Activated T-cell treated with anti-CD3 and anti-CD28 coated beads for 48 hours (primary cell): ENCODE results near the gene MSRB3.
"Not testable (repeated sequence)": the region's sequence is repeated elsewhere in the genome, so short reads cannot be mapped to it uniquely, and the experiment has no call there.

Experiments
- DNase-seq: peaks from one replicate; pipeline ENCODE4 v3.0.0-alpha.2; 2020; ENCODE audit warnings: low read depth

MSRB3 gene

DNA sequence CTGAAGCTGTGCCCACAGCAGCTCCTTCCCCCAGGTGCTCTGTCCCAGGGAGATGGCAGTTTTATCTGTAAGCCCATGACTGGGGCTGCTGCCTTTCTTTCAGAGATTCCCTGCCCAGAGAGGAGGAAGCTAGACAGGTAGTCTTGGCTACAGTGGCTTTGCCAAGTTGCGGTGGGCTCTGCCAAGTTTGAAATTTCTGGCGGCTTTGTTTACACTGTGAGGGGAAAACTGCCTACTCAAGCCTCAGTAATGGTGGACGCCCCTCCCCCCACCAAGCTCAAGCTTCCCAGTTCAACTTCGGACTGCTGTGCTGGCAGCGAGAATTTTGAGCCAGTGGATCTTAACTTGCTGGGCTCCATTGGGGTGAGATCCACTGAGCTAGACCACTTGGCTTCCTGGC, 124.7 kb downstream of the MSRB3 start:
- no peak for DNase-seq

DNA sequence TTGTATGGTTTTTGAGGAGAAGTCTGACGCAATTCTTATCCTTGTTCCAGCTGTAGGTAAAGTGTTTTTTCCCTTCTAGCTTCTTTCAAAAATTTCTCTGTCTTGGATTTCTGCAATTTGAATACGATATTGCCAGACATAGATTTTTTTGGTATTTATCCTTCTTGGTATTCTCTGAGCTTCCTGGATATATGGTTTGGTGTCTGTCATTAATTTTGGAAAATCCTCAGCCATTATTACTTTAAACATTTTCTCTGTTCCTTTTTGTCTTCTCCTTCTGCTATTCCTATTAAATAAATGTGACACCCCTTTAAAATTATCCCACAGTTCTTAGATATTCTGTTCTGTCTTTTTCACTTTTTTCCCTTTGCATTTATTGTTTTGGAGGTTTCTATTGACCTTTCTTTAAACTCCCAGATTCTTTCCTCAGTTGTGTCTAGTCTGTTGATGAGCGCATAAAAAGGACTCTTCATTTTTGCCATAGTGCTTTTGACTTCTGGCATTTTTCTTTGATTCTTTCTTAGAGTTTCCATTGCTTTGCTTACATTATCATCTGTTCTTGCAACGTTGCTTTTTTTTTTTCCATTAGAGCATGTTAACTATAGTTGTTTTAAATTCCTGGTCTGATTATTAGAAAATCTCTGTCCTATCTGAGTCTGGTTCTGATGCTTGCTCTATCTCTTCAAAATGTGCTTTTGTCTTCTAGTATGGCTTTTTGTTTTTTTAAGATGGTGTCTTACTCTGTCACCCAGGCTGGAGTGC, 129.1 kb downstream of the MSRB3 start:
- no peak for DNase-seq

DNA sequence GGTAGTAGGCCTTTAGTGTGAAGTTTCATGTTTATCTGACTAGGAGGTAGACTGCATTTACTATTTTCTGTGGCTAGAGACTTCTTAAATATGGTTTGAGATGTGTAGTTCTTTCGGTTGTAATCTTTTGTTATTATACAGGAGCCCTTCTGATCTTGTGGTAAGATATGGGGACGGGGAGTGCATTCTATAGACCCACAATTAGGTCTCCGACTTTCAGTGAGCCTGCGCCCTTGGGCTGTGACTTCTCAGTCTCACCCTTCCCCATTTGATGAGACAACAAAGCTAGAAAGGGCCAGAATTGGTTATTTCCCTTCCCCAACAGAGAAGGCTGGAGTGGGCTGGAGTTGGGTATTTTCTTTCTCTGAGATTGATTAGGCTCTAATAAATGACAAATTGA, 130.0 kb downstream of the MSRB3 start:
- DNase-seq: no peak

DNA sequence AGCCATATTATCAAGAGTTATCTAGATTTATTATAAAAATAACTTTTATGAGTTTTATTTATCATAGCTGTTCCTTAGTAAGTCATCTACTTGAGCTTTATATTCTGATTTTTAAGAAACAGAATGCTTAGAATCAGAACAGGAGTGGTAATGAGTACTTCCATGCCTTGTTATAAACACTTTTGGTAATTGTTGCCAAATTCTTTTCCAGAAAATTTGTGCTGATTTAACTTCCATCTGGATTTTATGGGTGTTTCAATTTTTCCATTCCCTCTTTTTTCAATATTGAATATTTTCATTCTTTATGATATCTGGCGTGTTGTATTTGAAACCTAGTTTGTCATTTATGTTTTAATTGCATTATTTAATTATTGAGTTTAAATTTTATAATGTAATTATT, 131.2 kb downstream of the MSRB3 start:
- no peak for DNase-seq

DNA sequence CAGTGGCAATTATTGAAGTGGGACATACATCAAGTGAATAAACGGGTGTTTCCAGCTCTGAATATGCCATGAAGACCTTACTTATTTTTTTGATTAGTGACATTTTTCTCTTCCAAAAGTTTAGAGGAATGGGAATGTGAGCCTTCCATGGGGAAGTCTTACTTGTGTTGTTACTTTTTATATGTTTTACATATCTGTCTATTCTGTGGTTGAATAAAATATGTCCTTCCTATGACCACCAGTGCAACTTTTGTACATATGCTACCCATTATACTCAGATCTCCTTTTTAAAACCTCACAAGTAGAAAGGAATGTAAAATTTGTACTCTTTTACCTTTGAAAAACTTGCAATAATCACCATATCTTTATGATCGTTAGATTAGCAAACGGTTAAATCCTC, 132.7 kb downstream of the MSRB3 start:
- DNase-seq: no peak

DNA sequence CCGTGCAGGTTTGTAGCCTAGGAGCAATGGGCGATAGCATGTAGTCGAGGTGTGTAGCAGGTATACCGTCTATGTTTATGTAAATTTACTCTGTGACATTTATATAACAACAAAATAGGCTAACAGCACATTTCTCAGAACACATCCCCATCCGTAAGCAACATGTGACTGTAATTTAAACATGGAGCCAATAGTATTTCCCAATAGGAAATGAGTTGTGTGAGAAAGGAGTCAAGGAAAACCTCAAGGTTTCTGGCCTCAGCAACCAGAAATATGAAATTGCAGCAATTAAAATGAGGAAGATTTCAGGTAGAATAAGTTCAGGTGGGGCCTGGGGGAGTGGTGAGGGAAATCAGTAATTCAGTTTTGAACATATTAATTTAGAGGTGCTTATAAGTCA, 136.0 kb downstream of the MSRB3 start:
- no peak for DNase-seq

DNA sequence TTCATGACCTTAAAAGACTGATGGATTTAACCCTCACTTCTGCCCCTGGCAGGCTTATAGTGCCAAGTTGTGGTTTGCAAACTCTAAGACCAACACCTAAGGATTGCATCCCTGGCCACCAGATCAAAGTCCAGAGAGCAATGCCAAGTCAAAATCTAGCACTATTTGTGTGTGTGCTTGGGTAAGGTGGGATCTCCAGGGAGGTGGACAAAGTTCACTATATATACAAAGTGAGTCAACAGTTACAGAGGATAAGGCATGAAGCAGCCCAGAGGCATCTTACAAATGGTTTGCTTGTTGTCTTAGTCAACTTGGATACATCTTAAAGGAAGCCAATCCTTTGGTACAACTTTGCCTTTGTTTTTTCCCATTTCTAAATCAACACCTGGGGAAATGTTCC, 137.3 kb downstream of the MSRB3 start:
- DNase-seq: no peak

DNA sequence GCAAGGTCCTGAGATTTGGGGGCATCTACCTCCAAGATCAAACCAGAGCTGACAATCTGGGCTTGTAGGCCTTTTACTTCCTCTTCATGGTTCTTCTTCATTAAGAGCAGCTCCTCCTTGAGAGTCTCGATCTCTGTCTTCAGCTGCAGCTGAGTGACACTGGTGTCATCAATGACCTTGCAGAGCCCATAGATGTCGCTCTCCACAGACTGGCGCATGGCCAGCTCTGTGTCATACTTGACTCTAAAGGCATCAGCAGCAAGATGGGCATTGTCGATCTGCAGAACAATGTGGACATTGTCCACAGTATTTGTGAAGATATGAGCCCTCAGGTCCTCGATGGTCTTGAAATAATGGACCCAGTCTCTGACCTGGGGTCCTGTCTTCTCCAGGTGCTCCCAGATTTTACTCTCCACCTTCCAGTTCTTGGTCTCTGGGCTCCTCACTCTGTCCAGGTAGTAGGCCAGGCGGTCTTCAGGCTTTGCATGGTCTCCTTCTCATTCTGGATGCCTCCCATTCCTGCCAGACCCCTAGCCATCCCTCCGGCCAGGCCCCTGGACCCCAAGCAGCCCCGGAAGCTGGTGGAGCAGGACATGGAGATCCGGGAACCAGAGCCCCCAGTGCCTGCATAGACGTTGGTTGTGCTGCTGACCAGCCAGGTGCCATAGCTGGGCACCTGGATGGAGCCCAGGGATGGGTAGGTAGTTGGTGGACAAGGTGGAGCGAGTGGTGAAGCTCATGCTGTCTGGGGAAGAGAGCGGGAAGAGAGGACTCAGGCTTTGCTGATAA, 141.0 kb downstream of the MSRB3 start:
- no peak for DNase-seq

DNA sequence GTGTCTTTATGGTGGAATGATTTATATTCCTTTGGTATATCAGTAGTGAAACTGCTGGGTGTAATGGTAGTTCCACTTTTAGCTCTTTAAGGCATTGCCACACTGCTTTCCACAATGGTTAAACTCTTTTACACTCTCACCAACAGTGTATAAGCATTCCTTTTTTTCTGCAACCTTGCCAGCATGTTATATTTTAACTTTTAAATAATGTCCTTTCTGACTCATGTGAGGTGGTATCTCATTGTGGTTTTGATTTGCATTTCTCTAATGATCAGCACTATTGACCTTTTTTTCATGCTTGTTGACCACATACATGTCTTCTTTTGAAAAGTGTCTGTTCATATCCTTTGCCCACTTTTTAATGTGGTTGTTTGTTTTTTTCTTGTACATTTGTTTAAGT, 142.5 kb downstream of the MSRB3 start:
- no peak for DNase-seq

DNA sequence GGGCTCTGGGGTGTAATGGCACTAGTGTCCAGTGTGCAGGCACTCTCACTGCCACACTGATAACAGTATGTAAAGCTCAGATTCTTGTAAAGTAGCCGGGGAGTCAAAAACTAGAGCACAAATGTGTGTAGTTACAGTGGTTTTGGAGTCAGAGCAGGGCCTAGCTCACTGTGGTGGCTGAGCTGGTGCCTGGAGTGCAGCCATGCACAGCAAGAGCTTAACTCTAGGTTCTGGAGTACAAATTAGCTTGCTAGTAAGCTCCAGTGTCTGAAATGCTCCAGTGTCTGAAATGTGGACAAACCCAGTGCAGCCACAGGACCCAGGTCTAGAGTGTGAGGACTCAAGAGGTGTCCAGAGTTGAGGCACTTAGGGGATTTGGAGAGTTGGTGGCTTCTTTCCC, 149.2 kb downstream of the MSRB3 start:
- DNase-seq: no peak

DNA sequence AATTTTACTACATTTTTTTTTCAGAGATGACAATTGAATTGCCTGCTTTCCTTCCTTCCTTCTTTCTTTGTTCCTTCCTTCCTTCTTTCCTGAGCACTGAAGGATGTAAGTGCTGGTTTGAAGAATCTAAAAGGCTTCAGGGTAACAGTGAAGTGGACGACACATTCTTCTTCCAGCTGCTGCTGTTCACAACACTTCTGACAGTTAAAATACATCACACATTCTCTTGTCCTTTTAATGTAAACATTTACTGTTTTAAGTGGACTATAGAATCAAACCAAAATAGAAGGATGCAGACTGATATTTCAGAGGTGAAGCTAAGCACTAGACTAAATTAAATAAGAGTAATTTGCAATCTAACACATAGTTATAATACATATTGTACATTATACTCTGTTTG, 151.5 kb downstream of the MSRB3 start:
- no peak for DNase-seq

DNA sequence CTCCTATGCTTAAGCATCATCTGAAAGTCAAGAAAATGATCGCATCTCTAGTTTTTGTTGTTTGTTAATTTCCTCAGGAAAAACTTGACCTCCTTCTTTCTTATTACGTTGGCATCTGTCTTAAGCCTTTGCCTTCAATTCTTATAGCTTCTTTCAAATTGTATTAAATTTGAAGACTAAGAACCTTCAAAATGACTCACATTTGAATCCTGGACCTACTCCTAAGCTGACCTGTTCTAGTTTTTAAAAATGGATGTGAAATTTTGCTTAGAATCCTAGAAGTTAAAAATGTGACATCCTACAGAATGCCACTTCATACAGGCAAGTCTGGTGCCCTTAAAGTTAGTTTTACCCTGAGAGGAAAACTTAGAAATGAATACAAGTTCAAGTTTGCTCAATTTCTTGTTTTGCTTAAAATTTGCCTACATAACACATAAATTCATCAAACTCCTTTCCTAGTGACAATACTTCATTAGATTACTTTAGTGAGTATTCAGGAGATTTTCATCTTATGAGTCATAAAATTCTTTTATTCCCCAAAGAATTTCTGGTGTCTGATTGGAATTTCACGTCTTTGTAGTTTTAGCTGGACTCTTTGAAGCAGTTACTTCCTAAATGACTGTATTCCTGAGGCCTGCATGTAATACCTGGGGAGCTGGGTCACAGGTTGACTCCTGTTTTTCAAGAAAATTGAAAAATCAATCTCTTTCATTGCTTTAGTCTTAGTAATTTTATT, 152.3 kb downstream of the MSRB3 start:
- DNase-seq: no peak

DNA sequence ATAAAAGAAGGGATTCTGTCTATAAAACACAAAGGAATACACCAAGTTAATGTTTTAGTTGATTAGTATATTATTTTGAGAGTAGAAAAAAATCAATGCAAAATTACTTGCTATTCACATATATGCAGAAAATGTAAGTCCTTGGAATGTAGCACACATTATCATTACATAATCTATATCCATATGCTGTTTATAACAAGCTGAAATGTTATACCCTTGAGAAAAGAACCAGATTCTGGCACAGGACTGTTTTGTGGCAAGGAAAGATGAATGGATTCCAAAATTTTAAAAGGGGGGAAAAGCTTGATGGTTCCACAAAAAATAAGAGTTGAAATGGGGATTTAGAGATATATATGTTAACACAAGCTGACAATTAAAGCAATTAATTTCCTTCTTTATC, 153.6 kb downstream of the MSRB3 start:
- no peak for DNase-seq

DNA sequence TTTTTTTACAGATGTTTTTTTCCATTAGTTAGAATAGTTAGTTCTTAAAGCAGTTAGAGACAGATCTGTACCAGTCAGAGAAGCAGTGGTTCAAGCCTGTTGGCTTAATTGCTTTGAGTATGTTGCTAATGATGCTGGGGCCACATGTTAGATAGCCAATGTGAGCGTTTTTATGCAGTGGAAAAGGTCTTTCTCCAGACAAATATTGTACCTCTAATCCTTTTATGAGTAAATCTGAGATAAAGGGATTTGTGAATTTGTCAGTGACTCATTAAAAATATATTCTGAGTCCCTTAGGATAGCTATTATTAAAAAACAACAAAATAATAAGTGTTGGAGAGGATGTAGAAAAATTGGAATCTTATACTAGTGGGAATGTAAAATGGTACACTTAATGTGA, 154.2 kb downstream of the MSRB3 start:
- no peak for DNase-seq

DNA sequence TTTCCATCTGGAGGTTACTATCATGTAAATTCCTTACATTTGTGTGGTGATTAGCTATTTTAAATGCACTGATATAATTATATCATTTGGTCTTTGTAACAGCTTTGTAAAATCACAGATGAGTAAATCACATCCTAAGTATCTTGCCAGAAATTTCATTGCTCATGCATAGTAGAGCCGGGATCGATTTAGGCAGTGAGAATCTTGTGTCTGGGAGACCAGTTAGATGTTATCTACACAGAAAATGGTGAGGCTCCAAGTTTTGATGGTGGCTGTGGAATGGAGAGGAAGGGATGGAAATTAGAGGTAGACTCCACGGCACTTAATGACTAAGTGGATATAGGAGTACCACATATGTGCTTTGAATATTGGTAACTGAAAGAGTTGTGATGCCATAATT, 156.3 kb downstream of the MSRB3 start:
- DNase-seq: no peak

DNA sequence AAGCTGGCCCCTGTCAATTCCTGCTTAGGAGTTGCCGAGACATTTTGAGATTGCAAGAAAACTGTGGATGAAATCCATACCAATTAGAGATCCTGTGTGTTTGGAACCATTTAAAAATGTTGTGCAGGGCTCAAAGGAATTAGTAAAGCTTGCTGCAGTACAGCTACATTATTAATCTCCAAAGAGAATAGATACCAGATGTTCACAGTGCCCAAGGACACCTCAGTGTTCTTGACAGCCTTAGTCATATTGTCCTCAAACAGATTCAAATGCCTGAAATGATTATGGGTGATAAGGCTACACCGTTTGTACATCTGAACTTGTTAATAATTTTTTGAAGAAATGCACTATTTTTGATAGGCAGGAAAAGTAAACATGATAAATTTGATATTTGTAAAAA, 164.6 kb downstream of the MSRB3 start:
- DNase-seq: no peak

DNA sequence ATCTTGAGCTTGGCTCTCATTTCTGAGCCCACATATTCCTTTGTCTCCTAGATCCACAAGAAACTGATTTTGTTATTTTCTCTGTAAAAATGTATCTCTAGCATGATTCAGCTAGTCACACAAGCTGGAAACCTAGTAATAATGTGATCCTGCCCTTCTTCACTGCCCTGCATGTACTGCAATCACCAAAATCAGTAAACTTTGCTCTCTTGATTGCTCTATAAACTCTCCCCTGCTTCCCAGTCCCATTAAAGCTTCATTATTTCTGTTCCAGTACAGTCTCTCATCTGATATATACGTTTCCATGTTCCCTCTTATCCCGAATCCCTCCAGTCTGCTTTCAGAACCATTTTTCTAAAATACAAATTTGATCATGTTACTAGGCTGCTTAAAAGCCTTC, 166.5 kb downstream of the MSRB3 start:
- DNase-seq: no peak

DNA sequence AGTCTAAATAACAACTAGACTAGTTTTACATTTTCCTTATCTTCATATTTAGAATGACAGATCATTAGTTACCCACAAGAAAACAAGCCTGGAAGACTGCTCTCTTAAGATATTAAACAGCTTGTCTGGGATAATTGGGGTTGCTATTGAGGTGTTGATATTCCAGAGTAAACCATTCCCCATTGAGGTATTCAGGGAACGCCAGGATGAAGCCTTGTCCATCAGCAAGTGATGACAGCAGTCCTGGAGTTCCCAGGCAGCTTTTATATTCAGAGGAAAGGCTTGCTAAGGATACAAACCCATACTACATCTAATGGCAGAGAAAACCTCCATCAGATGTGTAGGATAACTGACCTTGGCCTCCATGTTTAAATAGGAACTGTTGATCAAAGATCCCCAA, 168.4 kb downstream of the MSRB3 start:
- DNase-seq: no peak

DNA sequence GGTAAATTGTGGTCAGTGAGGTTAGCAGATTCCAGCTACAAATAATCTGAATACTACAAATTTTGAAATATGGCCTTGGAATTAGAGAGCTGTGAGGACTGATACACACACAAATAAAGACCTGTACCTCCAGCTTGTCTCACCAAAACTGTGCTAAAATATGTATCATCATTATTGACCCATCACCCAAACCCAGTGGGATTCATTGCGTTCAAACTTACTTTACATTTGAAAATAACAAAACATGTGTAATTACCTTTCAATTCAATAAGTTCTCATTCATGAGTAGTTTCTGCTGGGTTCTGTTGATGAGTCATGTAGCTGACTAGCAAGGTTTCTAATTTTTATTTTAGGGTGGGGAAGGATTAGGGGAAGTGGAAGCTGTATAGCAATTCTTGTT, 170.9 kb downstream of the MSRB3 start:
- no peak for DNase-seq

DNA sequence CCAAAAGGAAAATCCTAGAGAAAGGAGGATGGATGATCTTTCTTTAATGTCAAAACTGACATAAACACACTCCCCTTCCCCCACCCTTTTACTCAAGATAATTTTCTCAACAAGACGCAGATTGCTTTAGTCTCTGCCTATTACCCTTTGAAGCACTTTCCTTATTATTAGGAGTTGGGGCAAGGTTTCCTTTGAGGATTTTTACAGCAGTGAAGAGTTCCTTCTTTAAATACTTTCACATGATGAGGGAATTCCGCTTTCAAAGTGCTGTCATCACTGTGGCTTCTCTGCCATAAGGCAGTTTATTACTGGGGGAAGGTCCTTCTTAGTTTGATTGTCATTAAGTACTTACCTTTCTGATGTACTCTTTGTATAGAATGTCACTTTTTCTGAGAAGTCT, 172.1 kb downstream of the MSRB3 start:
- no peak for DNase-seq

DNA sequence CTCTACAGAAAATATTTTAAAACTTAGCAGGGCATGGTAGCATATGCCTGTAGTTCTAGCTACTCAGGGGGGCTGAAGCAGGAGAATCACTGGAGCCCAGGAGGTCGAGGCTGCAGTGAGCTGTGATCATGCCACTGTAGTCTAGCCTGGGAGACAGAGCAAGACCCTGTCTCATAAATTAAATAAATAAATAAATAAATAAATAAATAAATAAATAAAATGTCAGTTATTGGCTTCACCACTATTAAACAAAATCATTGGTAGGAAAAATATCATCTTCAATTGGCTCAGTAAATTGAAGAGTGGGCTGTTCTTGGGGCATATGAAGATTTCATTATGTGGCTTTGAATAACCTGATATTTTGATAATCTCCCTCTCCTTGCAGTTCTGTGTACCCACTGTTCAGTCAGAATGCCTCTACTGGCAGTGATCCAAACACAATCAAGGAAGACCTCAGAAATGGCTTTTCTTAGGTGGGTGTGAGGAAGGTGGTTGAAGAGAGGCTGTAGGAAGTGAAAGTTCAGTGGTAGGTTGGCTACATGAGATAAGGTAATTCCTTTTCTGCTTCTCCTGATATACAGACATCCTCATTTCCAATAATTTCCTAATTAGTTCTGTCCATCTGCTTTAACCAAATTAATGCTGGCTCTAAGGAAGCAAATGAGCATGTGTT, 175.8 kb downstream of the MSRB3 start:
- DNase-seq: no peak

DNA sequence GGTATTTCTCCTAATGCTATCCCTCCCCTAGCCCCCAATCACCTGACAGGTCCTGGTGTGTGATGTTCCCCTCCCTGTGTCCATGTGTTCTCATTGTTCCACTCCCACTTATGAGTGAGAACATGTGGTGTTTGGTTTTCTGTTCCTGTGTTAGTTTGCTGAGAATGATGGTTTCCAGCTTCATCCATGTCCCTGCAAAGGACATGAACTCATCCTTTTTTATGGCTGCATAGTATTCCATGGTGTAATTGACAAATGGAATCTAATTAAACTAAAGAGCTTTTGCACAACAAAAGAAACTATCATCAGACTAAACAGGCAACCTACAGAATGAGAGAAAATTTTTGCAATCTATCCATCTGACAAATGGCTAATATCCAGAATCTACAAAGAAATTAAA, 178.9 kb downstream of the MSRB3 start:
- not testable (repeated sequence) for DNase-seq

DNA sequence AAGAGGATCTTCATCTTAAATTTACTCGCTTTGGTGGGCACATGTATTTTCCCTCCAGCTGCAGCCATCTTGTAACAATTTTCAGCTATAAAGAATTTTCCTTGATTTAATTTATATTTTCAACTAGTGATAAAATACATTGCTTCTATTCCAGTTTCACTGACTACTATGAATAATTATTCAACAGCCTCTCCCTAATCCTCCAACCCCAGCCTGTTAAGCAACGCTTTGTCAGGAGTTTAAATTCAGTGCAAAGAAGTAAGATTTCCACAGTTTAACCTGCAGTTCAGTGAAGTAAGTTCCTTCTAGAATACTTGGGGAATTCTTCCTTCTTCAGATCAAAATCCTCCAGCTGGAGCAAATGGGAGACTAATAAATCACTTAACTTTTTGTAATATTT, 180.2 kb downstream of the MSRB3 start:
- no peak for DNase-seq
